B cell (primary cell): ENCODE results near the gene MPZ.

Experiments
- EZH2 ChIP-seq: IDR thresholded peaks from 2 replicates; pipeline ENCODE4 v1.6.1; 2012; ENCODE audit warnings: borderline replicate concordance, low read depth, mild to moderate bottlenecking, moderate library complexity, low read length; ENCODE audit not compliant: insufficient read depth, poor library complexity, severe bottlenecking
- TF ChIP-seq, protein P1 (sequence below): fragments of 200-600 bp; IDR thresholded peaks from one replicate; pipeline ENCODE4 v1.8.0; 2022; ENCODE audit warnings: antibody characterized with exemption, mild to moderate bottlenecking

GRCh38 chr1:161261261-161262235 is 48.2 kb downstream of the MPZ start:
- TF ChIP-seq, protein P1, sequence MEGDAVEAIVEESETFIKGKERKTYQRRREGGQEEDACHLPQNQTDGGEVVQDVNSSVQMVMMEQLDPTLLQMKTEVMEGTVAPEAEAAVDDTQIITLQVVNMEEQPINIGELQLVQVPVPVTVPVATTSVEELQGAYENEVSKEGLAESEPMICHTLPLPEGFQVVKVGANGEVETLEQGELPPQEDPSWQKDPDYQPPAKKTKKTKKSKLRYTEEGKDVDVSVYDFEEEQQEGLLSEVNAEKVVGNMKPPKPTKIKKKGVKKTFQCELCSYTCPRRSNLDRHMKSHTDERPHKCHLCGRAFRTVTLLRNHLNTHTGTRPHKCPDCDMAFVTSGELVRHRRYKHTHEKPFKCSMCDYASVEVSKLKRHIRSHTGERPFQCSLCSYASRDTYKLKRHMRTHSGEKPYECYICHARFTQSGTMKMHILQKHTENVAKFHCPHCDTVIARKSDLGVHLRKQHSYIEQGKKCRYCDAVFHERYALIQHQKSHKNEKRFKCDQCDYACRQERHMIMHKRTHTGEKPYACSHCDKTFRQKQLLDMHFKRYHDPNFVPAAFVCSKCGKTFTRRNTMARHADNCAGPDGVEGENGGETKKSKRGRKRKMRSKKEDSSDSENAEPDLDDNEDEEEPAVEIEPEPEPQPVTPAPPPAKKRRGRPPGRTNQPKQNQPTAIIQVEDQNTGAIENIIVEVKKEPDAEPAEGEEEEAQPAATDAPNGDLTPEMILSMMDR, result no peak
- no peak for TF ChIP-seq EZH2
